ENCODE measurements around the gene AKAP1.

AKAP1 gene

GRCh38 chr17:57165754-57166153 is 80.7 kb downstream of the AKAP1 start:
- DNase-seq (ENCODE audit: low spot score): no peak

GRCh38 chr17:57166803-57167202 is 81.8 kb downstream of the AKAP1 start:
- DNase-seq (ENCODE audit: low spot score): no peak

GRCh38 chr17:57168695-57169094 is 83.6 kb downstream of the AKAP1 start:
- no peak for DNase-seq (ENCODE audit: low spot score)

- no peak for DNase-seq (ENCODE audit: low spot score)
Observed at GRCh38 chr17:57170866-57171265, 85.8 kb downstream of the AKAP1 start.

Measured in hepatic stellate cell (primary cell).